Right lobe of liver (tissue), 4 donors: ENCODE results near the gene TERT.

ENCODE experiments used
- CTCF ChIP-seq, 4 donors: fragments of 200-600 bp in 3 of 4; fragments of 450-650 bp in 1 of 4; IDR thresholded peaks; one replicate each; pipeline versions ENCODE4 v1.5.1 to v1.8.0; 2016 to 2022; ENCODE audit warnings: antibody characterized with exemption in 4 of 4, mild to moderate bottlenecking in 2 of 4
- POLR2A ChIP-seq: fragments of 450-650 bp; IDR thresholded peaks from one replicate; pipeline ENCODE4 v1.6.1; 2017; ENCODE audit warnings: antibody characterized with exemption, mild to moderate bottlenecking
- donor health status: DM: no; HTN: no; CAD: no.
- donor health status: DM: no; HTN: no; CAD: no.
- donor health status: DM: no; HTN: yes; CAD: no.

GRCh38 chr5:1235838-1236237 lies 59.0 kb downstream of the TERT start:
- TF ChIP-seq CTCF (IDR thresholded peaks at IDR 0.05) (no peak), POLR2A (no peak)
